GM12801 (cell line): ENCODE results near the gene OR8H3.

Experiments used
- TF ChIP-seq, protein P1 (sequence below): IDR thresholded peaks from one replicate; pipeline ENCODE4 v1.5.1; 2011; ENCODE audit warnings: control low read depth; ENCODE audit not compliant: insufficient read length; ENCODE audit errors: extremely low read depth

The OR8H3 gene, protein sequence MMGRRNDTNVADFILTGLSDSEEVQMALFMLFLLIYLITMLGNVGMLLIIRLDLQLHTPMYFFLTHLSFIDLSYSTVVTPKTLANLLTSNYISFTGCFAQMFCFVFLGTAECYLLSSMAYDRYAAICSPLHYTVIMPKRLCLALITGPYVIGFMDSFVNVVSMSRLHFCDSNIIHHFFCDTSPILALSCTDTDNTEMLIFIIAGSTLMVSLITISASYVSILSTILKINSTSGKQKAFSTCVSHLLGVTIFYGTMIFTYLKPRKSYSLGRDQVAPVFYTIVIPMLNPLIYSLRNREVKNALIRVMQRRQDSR

DNA sequence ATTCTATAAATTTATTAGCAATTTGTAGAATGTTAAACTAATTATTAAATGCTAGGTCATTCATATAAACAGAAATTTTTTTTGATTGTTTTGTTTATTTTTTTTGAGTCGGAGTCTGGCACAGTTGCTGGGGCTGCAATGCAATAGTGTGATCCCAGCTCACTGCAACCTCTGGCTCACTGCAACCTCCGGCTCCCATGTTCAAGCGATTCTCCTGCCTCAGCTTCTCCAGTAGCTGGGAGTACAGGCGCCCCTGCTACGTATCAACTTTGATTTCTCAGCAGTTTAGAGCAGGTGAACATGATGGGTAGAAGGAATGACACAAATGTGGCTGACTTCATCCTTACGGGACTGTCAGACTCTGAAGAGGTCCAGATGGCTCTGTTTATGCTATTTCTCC, at the start of gene OR8H3:
TSS of gene OR8H3 (plus strand) at position 301 of the 400 bp plus-strand sequence. CDS start at position 301, 0 bp downstream.
- TF ChIP-seq, protein P1, sequence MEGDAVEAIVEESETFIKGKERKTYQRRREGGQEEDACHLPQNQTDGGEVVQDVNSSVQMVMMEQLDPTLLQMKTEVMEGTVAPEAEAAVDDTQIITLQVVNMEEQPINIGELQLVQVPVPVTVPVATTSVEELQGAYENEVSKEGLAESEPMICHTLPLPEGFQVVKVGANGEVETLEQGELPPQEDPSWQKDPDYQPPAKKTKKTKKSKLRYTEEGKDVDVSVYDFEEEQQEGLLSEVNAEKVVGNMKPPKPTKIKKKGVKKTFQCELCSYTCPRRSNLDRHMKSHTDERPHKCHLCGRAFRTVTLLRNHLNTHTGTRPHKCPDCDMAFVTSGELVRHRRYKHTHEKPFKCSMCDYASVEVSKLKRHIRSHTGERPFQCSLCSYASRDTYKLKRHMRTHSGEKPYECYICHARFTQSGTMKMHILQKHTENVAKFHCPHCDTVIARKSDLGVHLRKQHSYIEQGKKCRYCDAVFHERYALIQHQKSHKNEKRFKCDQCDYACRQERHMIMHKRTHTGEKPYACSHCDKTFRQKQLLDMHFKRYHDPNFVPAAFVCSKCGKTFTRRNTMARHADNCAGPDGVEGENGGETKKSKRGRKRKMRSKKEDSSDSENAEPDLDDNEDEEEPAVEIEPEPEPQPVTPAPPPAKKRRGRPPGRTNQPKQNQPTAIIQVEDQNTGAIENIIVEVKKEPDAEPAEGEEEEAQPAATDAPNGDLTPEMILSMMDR = no peak

DNA sequence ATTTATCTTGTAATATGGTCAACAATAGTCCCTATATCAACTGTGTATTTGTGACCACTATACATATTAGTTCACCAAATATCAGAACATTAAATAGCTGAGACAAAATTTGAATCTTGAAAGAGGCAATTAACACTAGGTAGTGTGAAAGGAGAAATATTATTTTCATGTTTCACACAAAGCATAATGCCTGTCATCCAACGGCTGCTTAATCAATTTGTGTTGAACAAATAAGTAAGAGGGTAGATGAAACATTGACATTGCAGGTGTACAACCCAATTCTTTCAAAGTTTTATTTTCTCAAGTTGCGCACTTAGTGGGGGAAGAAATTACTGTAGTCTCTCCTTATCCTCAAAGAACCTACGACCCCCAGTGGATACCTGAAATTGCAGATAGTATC, 32.5 kb upstream of the OR8H3 start:
- TF ChIP-seq, protein P1 = no peak

DNA sequence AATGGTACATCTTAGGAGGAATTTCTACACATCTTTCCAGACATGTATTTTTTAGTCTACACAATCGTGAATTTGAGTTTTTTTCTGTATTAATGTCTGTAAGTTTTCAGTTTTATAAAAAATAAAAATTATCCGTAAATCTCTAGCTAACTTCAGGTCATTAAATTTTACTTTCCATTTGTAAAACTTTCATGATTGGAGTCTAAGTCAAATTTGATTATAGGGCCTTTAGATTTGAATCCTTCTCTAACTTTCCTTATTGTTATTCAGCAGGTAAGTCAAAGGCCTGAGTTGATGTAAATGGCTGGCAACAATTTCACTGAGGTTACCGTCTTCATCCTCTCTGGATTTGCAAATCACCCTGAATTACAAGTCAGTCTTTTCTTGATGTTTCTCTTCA, 29.2 kb upstream of the OR8H3 start, which contains the start of gene OR8I2:
TSS of gene OR8I2 (plus strand) at position 301 of the 400 bp plus-strand sequence. CDS start at position 301, 0 bp downstream.
- TF ChIP-seq, protein P1 = no peak

DNA sequence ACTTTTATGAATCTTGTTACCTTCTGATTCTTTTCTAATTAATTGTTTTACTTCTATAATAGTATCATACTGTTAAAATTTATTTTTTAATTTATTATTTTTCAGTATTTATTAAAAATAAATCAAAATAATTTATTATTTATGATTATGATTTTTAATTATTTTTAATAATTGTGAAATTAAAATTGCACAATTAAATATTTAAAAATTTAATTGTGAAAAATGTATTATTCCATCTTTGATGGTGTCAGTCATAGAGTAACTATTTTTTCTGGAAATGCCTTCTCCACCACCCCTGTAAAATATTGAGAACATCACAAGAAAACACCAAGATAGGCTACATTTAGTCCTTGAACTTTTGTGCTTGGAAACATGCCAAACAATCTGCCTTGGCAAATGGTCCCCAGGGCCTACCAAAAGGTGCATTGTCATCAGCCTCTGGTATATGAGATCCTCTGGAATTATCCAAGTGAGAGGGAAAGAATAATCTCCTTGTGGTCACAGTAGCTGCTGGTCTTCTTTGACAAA, 18.9 kb upstream of the OR8H3 start, which contains the start of gene OR8H2:
TSS of gene OR8H2 (plus strand) at position 478 of the 528 bp plus-strand sequence. CDS start 1,356 bp downstream, outside the sequence.
- TF ChIP-seq, protein P1 = no peak

DNA sequence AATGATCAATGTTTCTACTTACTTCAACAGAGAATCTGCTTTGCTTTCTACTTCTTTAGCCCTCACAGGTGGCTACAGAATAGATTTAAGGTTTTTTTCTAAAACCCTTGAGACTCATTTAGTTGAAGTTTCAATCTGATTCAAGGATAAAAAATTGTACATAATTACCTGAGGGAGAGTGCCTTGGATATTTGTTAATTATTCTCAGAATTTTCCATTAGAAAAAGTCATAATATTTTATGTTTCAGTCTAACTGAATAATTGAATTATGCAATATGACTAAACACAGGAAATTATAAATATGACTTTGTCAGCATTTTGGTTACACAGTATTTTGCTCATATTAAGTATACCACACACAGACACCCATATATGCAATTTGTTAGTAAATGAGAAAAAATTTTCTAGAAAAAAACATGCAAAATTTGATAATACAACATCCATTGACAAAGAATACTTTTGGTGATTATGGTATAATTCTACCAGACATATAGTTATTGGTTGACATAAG, 18.0 kb downstream of the OR8H3 start, which contains the start of gene OR8J3:
TSS of gene OR8J3 (minus strand) at position 51 of the 511 bp plus-strand sequence. CDS start 2,483 bp downstream, outside the sequence.
- TF ChIP-seq, protein P1 = no peak

DNA sequence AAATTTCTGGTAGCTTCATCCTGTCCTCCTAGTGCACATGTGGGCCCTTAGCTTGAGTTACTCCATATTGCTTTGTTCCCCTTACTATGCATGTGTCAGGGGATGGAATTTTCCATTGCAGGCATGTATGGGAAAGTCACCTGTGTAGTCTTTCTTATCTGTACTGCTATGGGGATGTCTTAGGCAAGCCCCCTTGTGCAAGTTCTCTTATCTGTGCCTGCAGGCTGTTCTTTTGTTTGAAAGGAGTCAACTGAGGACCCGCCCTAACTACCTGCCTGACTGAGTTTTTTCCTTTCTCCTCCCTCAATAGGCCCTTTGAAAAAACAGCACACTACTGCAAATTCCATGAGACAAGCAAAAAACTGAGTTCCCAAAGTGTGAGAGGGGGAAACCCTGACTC, 29.2 kb downstream of the OR8H3 start:
- TF ChIP-seq, protein P1 = no peak

DNA sequence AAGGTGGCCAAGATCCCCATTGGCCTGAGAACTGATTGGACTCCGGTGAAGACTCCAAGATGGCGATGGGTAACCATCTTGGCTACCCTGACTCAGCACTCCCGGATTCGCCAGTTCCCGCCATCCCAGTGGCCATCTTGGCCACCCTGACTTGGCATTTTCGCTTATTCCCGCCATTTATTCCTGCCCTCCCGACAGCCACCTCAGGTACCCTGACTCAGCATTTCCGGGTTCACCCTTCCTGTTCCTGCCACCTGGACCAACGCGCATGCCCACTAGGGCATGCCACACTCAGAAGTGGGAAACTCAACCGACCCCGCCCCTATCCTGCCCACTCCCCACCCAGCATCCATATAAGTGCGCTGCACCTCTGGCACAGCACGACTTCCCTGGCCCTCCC, 30.2 kb downstream of the OR8H3 start:
- TF ChIP-seq, protein P1 = no peak
